GM21528 (cell line): ENCODE results near the gene TNC.
"Not testable (repeated sequence)": the region's sequence is repeated elsewhere in the genome, so short reads cannot be mapped to it uniquely, and the experiment has no call there.

ENCODE experiments used
- ATAC-seq: cut with Tn5 transposase; IDR thresholded peaks from one replicate; pipeline ENCODE4 v1.9.1; 2021; ENCODE audit warnings: mild to moderate bottlenecking, moderate library complexity; ENCODE audit not compliant: unreplicated experiment, low FRiP score

TNC gene

GRCh38 chr9:115135821-115136778 is 18.1 kb upstream of the TNC start:
- ATAC-seq: no peak

GRCh38 chr9:115134941-115135340 is 17.0 kb upstream of the TNC start:
- no peak for ATAC-seq

GRCh38 chr9:115133649-115134048 is 15.7 kb upstream of the TNC start:
- no peak for ATAC-seq

GRCh38 chr9:115132648-115133047 is 14.7 kb upstream of the TNC start:
- no peak for ATAC-seq

- no peak for ATAC-seq
These were observed 12.2 kb upstream of the TNC start for GRCh38 chr9:115130176-115130575.

GRCh38 chr9:115128726-115129125 is 10.8 kb upstream of the TNC start:
- not testable (repeated sequence) for ATAC-seq

GRCh38 chr9:115127191-115127817 is 9.3 kb upstream of the TNC start:
- ATAC-seq: no peak

- ATAC-seq: no peak
These were observed 8.4 kb upstream of the TNC start for GRCh38 chr9:115126404-115126803.

GRCh38 chr9:115122937-115123336 is 5.0 kb upstream of the TNC start:
- no peak for ATAC-seq

- ATAC-seq: no peak
These were observed 3.2 kb upstream of the TNC start for GRCh38 chr9:115121181-115121580.

GRCh38 chr9:115118879-115119218 is 892 bp upstream of the TNC start:
- no peak for ATAC-seq

GRCh38 chr9:115116421-115117284 is 1.3 kb downstream of the TNC start:
- no peak for ATAC-seq

GRCh38 chr9:115115924-115116323 is 2.0 kb downstream of the TNC start:
- ATAC-seq: no peak

- ATAC-seq: no peak
These were observed 2.7 kb downstream of the TNC start for GRCh38 chr9:115115117-115115880.

- ATAC-seq: no peak
These were observed 3.4 kb downstream of the TNC start for GRCh38 chr9:115114546-115114945.

GRCh38 chr9:115114084-115114483 is 3.9 kb downstream of the TNC start:
- no peak for ATAC-seq

GRCh38 chr9:115111874-115112273 is 6.1 kb downstream of the TNC start:
- ATAC-seq: no peak

- ATAC-seq: no peak
These were observed 8.5 kb downstream of the TNC start for GRCh38 chr9:115109486-115109885.

GRCh38 chr9:115107701-115108100 is 10.3 kb downstream of the TNC start:
- no peak for ATAC-seq

GRCh38 chr9:115106642-115107041 is 11.3 kb downstream of the TNC start:
- no peak for ATAC-seq
